IMR-90 (cell line): ENCODE data around the gene DHRS7B. TPM values are rescaled to one million over a fixed set of nuclear protein-coding genes. Genes with fewer than 3 reads are reported as not detected.

Source experiments
- ATAC-seq: fragments of 200-7000 bp; cut with Tn5 transposase; 2 replicates; pipeline ENCODE4 v1.9.1; 2020; ENCODE audit warnings: low read depth, mild to moderate bottlenecking, moderate library complexity
- BruUV-seq: library from RNA; stranded (reverse); fragments of 400-500 nt; replicated peaks from 2 replicates; lab custom pipeline; 2021; lab: Mats Ljungman, UMichigan
- CTCF ChIA-PET: fragments of 300-600 bp; formaldehyde crosslinking; extraction: SDS; loops from one replicate; lab custom pipeline; 2021; ENCODE audit warnings: antibody characterized with exemption; lab: Yijun Ruan, JAX
- POLR2A ChIA-PET: fragments of 300-600 bp; sonication (Branson Sonifier 250); formaldehyde crosslinking; loops from one replicate; lab custom pipeline; 2022; ENCODE audit warnings: antibody characterized with exemption; ENCODE audit not compliant: unreplicated experiment; lab: Charles Lee
- DNase-seq: peaks from one replicate; pipeline ENCODE4 v3.0.0; 2013
- H2AFZ ChIP-seq: replicated peaks from 2 replicates; pipeline ENCODE3; 2013; ENCODE audit warnings: low read length, mild to moderate bottlenecking; ENCODE audit not compliant: poor library complexity
- H2AK5ac ChIP-seq: 2 replicates; pipeline ENCODE4 v1.6.1; 2013; ENCODE audit warnings: low read depth, low read length, inconsistent platforms
- H2AK9ac ChIP-seq: replicated peaks from 2 replicates; pipeline ENCODE3; 2013; ENCODE audit warnings: mild to moderate bottlenecking, low read depth, low read length, moderate library complexity; ENCODE audit not compliant: poor library complexity
- H2BK120ac ChIP-seq: 2 replicates; pipeline ENCODE4 v1.6.1; 2013; ENCODE audit warnings: low read depth, low read length, inconsistent platforms
- H2BK15ac ChIP-seq: 3 replicates; pipeline ENCODE4 v1.6.1; 2013; ENCODE audit warnings: low read depth, low read length, inconsistent platforms
- H2BK20ac ChIP-seq: 2 replicates; pipeline ENCODE4 v1.6.1; 2013; ENCODE audit warnings: low read depth, mild to moderate bottlenecking, inconsistent platforms, low read length, moderate library complexity
- H2BK5ac ChIP-seq: 2 replicates; pipeline ENCODE4 v1.6.1; 2013; ENCODE audit warnings: mild to moderate bottlenecking, low read depth, low read length, inconsistent platforms; ENCODE audit not compliant: poor library complexity, severe bottlenecking
- H3K14ac ChIP-seq: replicated peaks from 2 replicates; pipeline ENCODE4 v1.6.1; 2013; ENCODE audit warnings: low read depth, low read length, inconsistent platforms
- H3K18ac ChIP-seq: 2 replicates; pipeline ENCODE4 v1.6.1; 2013; ENCODE audit warnings: low read depth, low read length, control low read depth
- H3K23ac ChIP-seq: 2 replicates; pipeline ENCODE4 v1.6.1; 2013; ENCODE audit warnings: low read depth, low read length, inconsistent platforms
- H3K27ac ChIP-seq: 2 replicates; pipeline ENCODE4 v1.5.1; 2013; ENCODE audit warnings: mild to moderate bottlenecking, control low read depth, low read length; ENCODE audit not compliant: insufficient read depth
- H3K27me3 ChIP-seq: 2 replicates; pipeline ENCODE4 v1.6.1; 2013; ENCODE audit warnings: low read length; ENCODE audit not compliant: control insufficient read depth, insufficient read depth
- H3K36me3 ChIP-seq: 2 replicates; pipeline ENCODE4 v1.6.1; 2013; ENCODE audit warnings: low read length, mixed read lengths; ENCODE audit not compliant: control insufficient read depth, insufficient read depth
- H3K4ac ChIP-seq: 2 replicates; pipeline ENCODE4 v1.6.1; 2013; ENCODE audit warnings: low read depth, low read length, inconsistent platforms
- H3K4me1 ChIP-seq: 2 replicates; pipeline ENCODE4 v1.6.1; 2013; ENCODE audit warnings: low read length, mixed read lengths; ENCODE audit not compliant: control insufficient read depth, insufficient read depth
- H3K4me2 ChIP-seq: 2 replicates; pipeline ENCODE4 v1.6.1; 2013; ENCODE audit warnings: low read depth, mild to moderate bottlenecking, control low read depth, low read length, moderate library complexity
- H3K4me3 ChIP-seq: 2 replicates; pipeline ENCODE4 v1.5.1; 2013; ENCODE audit warnings: low read depth, mild to moderate bottlenecking, control low read depth, low read length, moderate library complexity; ENCODE audit not compliant: insufficient read depth
- H3K56ac ChIP-seq: 2 replicates; pipeline ENCODE4 v1.6.1; 2013; ENCODE audit warnings: low read length, inconsistent platforms; ENCODE audit not compliant: insufficient read depth; ENCODE audit errors: extremely low read depth
- H3K79me1 ChIP-seq, 2 experiments: 2 replicates each; pipeline ENCODE4 v1.6.1; 2013; ENCODE audit warnings: low read length in 2 of 2, inconsistent platforms in 1 of 2, low read depth in 1 of 2
- H3K9ac ChIP-seq: 2 replicates; pipeline ENCODE4 v1.6.1; 2013; ENCODE audit warnings: low read depth, low read length, control low read depth
- H3K9me1 ChIP-seq: 2 replicates; pipeline ENCODE4 v1.6.1; 2013; ENCODE audit warnings: low read length, inconsistent platforms; ENCODE audit not compliant: insufficient read depth
- H3K9me3 ChIP-seq: 2 replicates; pipeline ENCODE4 v1.6.1; 2013; ENCODE audit warnings: low read length; ENCODE audit not compliant: control insufficient read depth, insufficient read depth
- H4K20me1 ChIP-seq: 2 replicates; pipeline ENCODE4 v1.6.1; 2013; ENCODE audit warnings: low read length, inconsistent platforms; ENCODE audit not compliant: insufficient read depth
- H4K5ac ChIP-seq: 2 replicates; pipeline ENCODE4 v1.6.1; 2013; ENCODE audit warnings: mild to moderate bottlenecking, low read depth, low read length, control low read depth
- H4K8ac ChIP-seq, 2 experiments: 2 replicates each; pipeline ENCODE4 v1.6.1; 2013; ENCODE audit warnings: low read depth in 2 of 2, low read length in 2 of 2, control low read depth in 1 of 2, inconsistent platforms in 1 of 2
- H4K91ac ChIP-seq: 2 replicates; pipeline ENCODE4 v1.6.1; 2013; ENCODE audit warnings: low read depth, low read length, inconsistent platforms; ENCODE audit not compliant: insufficient read depth
- BHLHE40 ChIP-seq: fragments of 150-350 bp; IDR thresholded peaks from 2 replicates; pipeline ENCODE4 v1.6.1; 2016; ENCODE audit warnings: mild to moderate bottlenecking, low read depth, low read length
- CEBPB ChIP-seq: IDR thresholded peaks from 2 replicates; pipeline ENCODE4 v1.6.1; 2012; ENCODE audit warnings: low read depth, low read length, improper control_type of control experiment
- CHD1 ChIP-seq: IDR thresholded peaks from 2 replicates; pipeline ENCODE4 v1.6.1; 2012; ENCODE audit warnings: low read depth, low read length, improper control_type of control experiment
- CTCF ChIP-seq: conservative IDR thresholded peaks from 2 replicates; pipeline ENCODE4 v1.5.1; 2012; ENCODE audit warnings: mild to moderate bottlenecking, low read depth, low read length, improper control_type of control experiment
- ELK1 ChIP-seq: fragments of 150-350 bp; IDR thresholded peaks from 2 replicates; pipeline ENCODE4 v1.6.1; 2016; ENCODE audit warnings: low read depth, mild to moderate bottlenecking, low read length, moderate library complexity, borderline replicate concordance
- FOS ChIP-seq: fragments of 150-350 bp; IDR thresholded peaks from 2 replicates; pipeline ENCODE4 v1.6.1; 2016; ENCODE audit warnings: low read depth, low read length
- MAFK ChIP-seq: IDR thresholded peaks from 2 replicates; pipeline ENCODE4 v1.6.1; 2012; ENCODE audit warnings: low read depth, low read length, improper control_type of control experiment
- MAZ ChIP-seq: IDR thresholded peaks from 2 replicates; pipeline ENCODE4 v1.6.1; 2012; ENCODE audit warnings: low read depth, mild to moderate bottlenecking, low read length, improper control_type of control experiment, moderate library complexity, borderline replicate concordance
- MXI1 ChIP-seq: IDR thresholded peaks from 2 replicates; pipeline ENCODE4 v1.6.1; 2012; ENCODE audit warnings: low read depth, mild to moderate bottlenecking, low read length, moderate library complexity, borderline replicate concordance
- NFE2L2 ChIP-seq: fragments of 150-350 bp; IDR thresholded peaks from 2 replicates; pipeline ENCODE4 v1.6.1; 2016; ENCODE audit warnings: low read depth, mild to moderate bottlenecking, low read length
- POLR2A ChIP-seq: IDR thresholded peaks from 2 replicates; pipeline ENCODE4 v1.6.1; 2012; ENCODE audit warnings: mild to moderate bottlenecking, low read depth, low read length
- RCOR1 ChIP-seq: IDR thresholded peaks from 2 replicates; pipeline ENCODE4 v1.6.1; 2012; ENCODE audit warnings: mild to moderate bottlenecking, low read length, improper control_type of control experiment; ENCODE audit not compliant: insufficient replicate concordance
- RFX5 ChIP-seq: IDR thresholded peaks from 2 replicates; pipeline ENCODE4 v1.8.0; 2012; ENCODE audit warnings: low read depth, mild to moderate bottlenecking, low read length, moderate library complexity
- SMC3 ChIP-seq: fragments of 150-350 bp; IDR thresholded peaks from 2 replicates; pipeline ENCODE4 v1.6.1; 2016; ENCODE audit warnings: low read depth, mild to moderate bottlenecking, antibody characterized with exemption, low read length, moderate library complexity
- USF2 ChIP-seq: fragments of 150-350 bp; IDR thresholded peaks from 2 replicates; pipeline ENCODE4 v1.6.1; 2017; ENCODE audit warnings: mild to moderate bottlenecking, antibody characterized with exemption, low read length, low read depth
- WGBS, 2 experiments: methylation state at CpG; one replicate each; pipeline versions ENCODE4 v1.1.5 to v1.1.7; 2013; ENCODE audit warnings: missing lambda C conversion rate in 2 of 2; ENCODE audit not compliant: insufficient read length in 1 of 2; ENCODE audit errors: extremely low coverage in 2 of 2; 5-methylcytosine and 5-hydroxymethylcytosine counted together
- dilution Hi-C: fragments of 300-500 bp; cut with HindIII; formaldehyde crosslinking; loops from one replicate; pipeline ENCODE4 v1.14.3; 2018; ENCODE audit warnings: low sequenced_read_pairs; ENCODE audit not compliant: unreplicated experiment
- in situ Hi-C: fragments of 300-500 bp; cut with MboI; formaldehyde crosslinking; loops from 3 replicates; pipeline ENCODE4 v1.14.3; 2019; ENCODE audit warnings: low sequenced_read_pairs, inconsistent platforms, mixed read lengths
- intact Hi-C: fragments of 100-400 bp; cut with micrococcal nuclease; formaldehyde crosslinking; loops from 2 replicates; pipeline ENCODE4 v1.10.0; 2022
- polyA plus RNA-seq, 3 experiments: library from polyadenylated mRNA; depleted of rRNA; stranded (reverse); fragments of >200 nt; gene quantifications; 2 replicates each; pipeline ENCODE4 v1.2.3, GENCODE V29; 2012; ENCODE audit warnings: low replicate concordance in 1 of 3
- total RNA-seq: library from RNA; depleted of rRNA; stranded (reverse); fragments of >200 nt; gene quantifications from 2 replicates; pipeline ENCODE4 v1.2.3, GENCODE V29; 2012

The DHRS7B gene
- total and polyA plus RNA-seq, 2 of the 4 experiments (the other 2 are of a cell fraction), result 24.4 to 34.4 TPM

- Histone ChIP-seq H4K5ac (no peak overlapping the region), H3K14ac (no peak overlapping the region), H3K9me1 (peaks cover 17% of the 10 kb centered on the region; the same call in 1 of the 2 replicates), H3K9ac (no peak overlapping the region), H2AK9ac (no peak overlapping the region), H2BK15ac (no peak overlapping the region), H3K18ac (no peak overlapping the region), H3K4me1 (peaks cover 14% of the 10 kb centered on the region), H2BK120ac (no peak overlapping the region), H3K36me3 (peaks cover 3% of the 10 kb centered on the region; the same call in 1 of the 2 replicates), H3K23ac (no peak overlapping the region), H4K91ac (no peak overlapping the region), H3K9me3 (no peaks in the 10 kb centered on the region), H3K27me3 (no peaks in the 10 kb centered on the region), H3K4ac (no peak overlapping the region), H2AFZ (no peak overlapping the region), H4K20me1 (no peaks in the 10 kb centered on the region), H3K4me3 (no peak overlapping the region), H4K8ac (no peak overlapping the region), H2AK5ac (no peak overlapping the region), H2BK20ac (no peak overlapping the region), H3K4me2 (no peak overlapping the region), H3K79me1 (peaks cover 16 to 17% of the 10 kb centered on the region in 2 experiments), H3K56ac (no peak overlapping the region), H2BK5ac (no peak overlapping the region), H3K27ac (no peak overlapping the region)
- TF ChIP-seq MAZ, result no peak
- TF ChIP-seq FOS, result no peak
- no peak for TF ChIP-seq BHLHE40
- TF ChIP-seq CHD1, result no peak
- no peak for TF ChIP-seq SMC3
- TF ChIP-seq RCOR1, result no peak
- no peak for TF ChIP-seq CEBPB
- no peak for TF ChIP-seq NFE2L2
- TF ChIP-seq MAFK, result no peak
- no peak for TF ChIP-seq RFX5
- no peak for TF ChIP-seq ELK1
- TF ChIP-seq POLR2A, result no peak
- TF ChIP-seq MXI1, result no peak
- TF ChIP-seq CTCF, result no peak
- TF ChIP-seq USF2, result no peak
- intact Hi-C loops, result loop anchor here (5.0 kb wide), 1 partner anchor 43 kb away; the partner anchor contains the start of gene TMEM11
- 63% methylated on average over 3 of the region's 7 CpGs; no CpG with 5 or more reads in 1 of the 2 experiments for WGBS, 2 experiments
- in situ Hi-C loops, result no loop called here
- ChIA-PET POLR2A (no interaction called here), CTCF (no interaction called here)
- dilution Hi-C loops, result no loop called here
- DNase-seq (no peak), ATAC-seq (no peak)
- no TSS peak for BruUV-seq
Measured at GRCh38 chr17:21169496-21169895, 42.7 kb downstream of the DHRS7B start.
